HepG2 (cell line): ENCODE results near the gene SLC25A47. TPM values are rescaled to one million over a fixed set of nuclear protein-coding genes. Genes with fewer than 3 reads are reported as not detected.

Experiments used
- ATAC-seq: fragments of 200-7000 bp; cut with Tn5 transposase; 3 replicates; pipeline ENCODE4 v1.9.1; 2020; ENCODE audit warnings: mild to moderate bottlenecking, moderate library complexity
- BruUV-seq: library from RNA; stranded (reverse); fragments of 400-500 nt; replicated peaks from 2 replicates; lab custom pipeline; 2021; lab: Mats Ljungman, UMichigan
- CTCF ChIA-PET: fragments of 300-600 bp; formaldehyde crosslinking; extraction: SDS; loops from one replicate; lab custom pipeline; 2021; ENCODE audit warnings: low total read pairs, inconsistent platforms, low intra/inter-chr PET ratio; lab: Yijun Ruan, JAX
- POLR2A ChIA-PET: fragments of 350-600 bp; sonication (Branson Sonifier 250); formaldehyde crosslinking; loops from one replicate; lab custom pipeline; 2020; ENCODE audit warnings: antibody characterized with exemption, inconsistent platforms; lab: Yijun Ruan, JAX
- DNase-seq: peaks from one replicate; pipeline ENCODE4 v3.0.0-alpha.2; 2015; ENCODE audit warnings: low spot score
- FAIRE-seq: peaks from 3 replicates; lab custom pipeline; 2011; peaks lifted over from hg19 to GRCh38; lab: Jason Lieb, UNC
- H2AFZ ChIP-seq: one replicate; pipeline ENCODE4 v1.6.1; 2011; ENCODE audit warnings: low read length, inconsistent platforms
- H3K27ac ChIP-seq: fragments of 300-600 bp; 3 replicates; pipeline ENCODE4 v1.8.0; 2011; ENCODE audit warnings: mixed run types, mild to moderate bottlenecking, mixed read lengths, low read length, inconsistent platforms; ENCODE audit not compliant: insufficient read depth; ENCODE audit errors: extremely low read length
- H3K27me3 ChIP-seq, 2 experiments: fragments of 200-600 bp in 1 of 2; 2 replicates in 1 of 2; 3 replicates in 1 of 2; pipeline versions ENCODE4 v1.6.0 to v1.8.0; 2011; ENCODE audit warnings: low read length in 2 of 2, mild to moderate bottlenecking in 2 of 2, moderate library complexity in 2 of 2, inconsistent platforms in 1 of 2; ENCODE audit not compliant: insufficient read depth in 2 of 2, control insufficient read depth in 1 of 2
- H3K36me3 ChIP-seq, 2 experiments: fragments of 200-600 bp in 1 of 2; replicated peaks in 1 of 2; 2 replicates in 1 of 2; 3 replicates in 1 of 2; pipeline versions ENCODE4 v1.5.1 to v1.8.0; 2011; ENCODE audit warnings: low read length in 2 of 2, inconsistent platforms in 1 of 2; ENCODE audit not compliant: insufficient read depth in 2 of 2, control insufficient read depth in 1 of 2
- H3K4me1 ChIP-seq: 2 replicates; pipeline ENCODE4 v1.5.1; 2012; ENCODE audit warnings: low read length, inconsistent platforms; ENCODE audit not compliant: insufficient read depth
- H3K4me2 ChIP-seq: 2 replicates; pipeline ENCODE4 v1.6.0; 2011; ENCODE audit warnings: low read depth, low read length, inconsistent platforms
- H3K4me3 ChIP-seq, 3 experiments: fragments of 200-600 bp in 1 of 3; sonication (generic), shearing (Covaris generic) in 1 of 3; replicated peaks in 1 of 3; 2 replicates each; pipeline ENCODE4 v1.5.1; 2011 to 2016; ENCODE audit warnings: low read length in 3 of 3, inconsistent platforms in 2 of 3, low read depth in 2 of 3, mild to moderate bottlenecking in 2 of 3, control low read depth in 1 of 3, mixed read lengths in 1 of 3; ENCODE audit not compliant: insufficient read depth in 1 of 3
- H3K79me2 ChIP-seq: one replicate; pipeline ENCODE4 v1.6.1; 2011; ENCODE audit warnings: low read length, inconsistent platforms; ENCODE audit not compliant: insufficient read depth
- H3K9ac ChIP-seq: 2 replicates; pipeline ENCODE4 v1.6.0; 2011; ENCODE audit warnings: mild to moderate bottlenecking, low read depth, low read length, inconsistent platforms; ENCODE audit not compliant: insufficient read depth
- H3K9me3 ChIP-seq: 2 replicates; pipeline ENCODE4 v1.5.1; 2012; ENCODE audit warnings: mild to moderate bottlenecking, low read length
- H4K20me1 ChIP-seq: 2 replicates; pipeline ENCODE4 v1.6.0; 2011; ENCODE audit warnings: inconsistent platforms, mild to moderate bottlenecking, low read length, moderate library complexity; ENCODE audit not compliant: insufficient read depth
- ARID4A ChIP-seq: sonication (generic); formaldehyde crosslinking; IDR thresholded peaks from 2 replicates; pipeline ENCODE4 v1.5.0; 2020; ENCODE audit warnings: mild to moderate bottlenecking, missing genetic modification reagents, borderline replicate concordance
- KAT2B ChIP-seq: fragments of 150-350 bp; IDR thresholded peaks from 2 replicates; pipeline ENCODE4 v1.6.1; 2014; ENCODE audit warnings: low read depth, low read length, borderline replicate concordance
- NKX3-1 ChIP-seq: sonication (generic); formaldehyde crosslinking; IDR thresholded peaks from 2 replicates; pipeline ENCODE4 v1.5.0; 2020; ENCODE audit warnings: missing genetic modification reagents
- TBP ChIP-seq: sonication (generic); formaldehyde crosslinking; IDR thresholded peaks from 2 replicates; pipeline ENCODE4 v1.5.0; 2020; ENCODE audit warnings: missing genetic modification reagents
- ZBTB7B ChIP-seq: sonication (generic); formaldehyde crosslinking; IDR thresholded peaks from 2 replicates; pipeline ENCODE4 v1.4.0; 2020; ENCODE audit warnings: missing genetic modification reagents
- ZNF550 ChIP-seq: sonication (generic); formaldehyde crosslinking; IDR thresholded peaks from 2 replicates; pipeline ENCODE4 v1.4.0; 2020; ENCODE audit warnings: mild to moderate bottlenecking, missing genetic modification reagents, borderline replicate concordance
- ZNF558 ChIP-seq: sonication (generic); formaldehyde crosslinking; IDR thresholded peaks from 2 replicates; pipeline ENCODE4 v1.9.0; 2022; ENCODE audit warnings: mild to moderate bottlenecking, missing genetic modification reagents, borderline replicate concordance
- ZNF761 ChIP-seq: sonication (generic); formaldehyde crosslinking; conservative IDR thresholded peaks from 2 replicates; pipeline ENCODE4 v1.4.0; 2020; ENCODE audit warnings: mild to moderate bottlenecking, missing genetic modification reagents
- ZNF768 ChIP-seq: sonication (generic); formaldehyde crosslinking; IDR thresholded peaks from 2 replicates; pipeline ENCODE4 v1.4.0; 2020; ENCODE audit warnings: missing genetic modification reagents
- WGBS: methylation state at CpG from one replicate; pipeline ENCODE4 v1.1.6; 2017; ENCODE audit warnings: low lambda C conversion rate; 5-methylcytosine and 5-hydroxymethylcytosine counted together
- in situ Hi-C: cut with HindIII; loops from 2 replicates; pipeline ENCODE4 v1.10.0; 2017; ENCODE audit warnings: low pct_unique_long_range_greater_than_20kb; ENCODE audit not compliant: extremely low pct_ligation_motif_present
- intact Hi-C: fragments of 100-400 bp; cut with micrococcal nuclease; formaldehyde crosslinking; loops from one replicate; pipeline ENCODE4 v1.10.0; 2022; ENCODE audit not compliant: unreplicated experiment
- polyA plus RNA-seq, 8 experiments: library from polyadenylated mRNA; depleted of rRNA in 3 of 8; stranded (reverse) in 7 of 8; unstranded in 1 of 8; fragments of >200 nt; fragmentation: Illumina TruSeq in 4 of 8; extraction: Trizol in 4 of 8; gene quantifications; 2 replicates each; pipeline versions ENCODE4 v1.2.1 to v1.2.3, GENCODE V29; 2011 to 2016; ENCODE audit warnings: low read depth in 4 of 8, missing spikeins in 1 of 8, mixed read lengths in 1 of 8; ENCODE audit not compliant: insufficient read depth in 1 of 8
- total RNA-seq, 5 experiments: library from RNA; depleted of rRNA; stranded (reverse); fragments of >200 nt; fragmentation: Illumina TruSeq; extraction: Trizol; gene quantifications; 2 replicates each; pipeline ENCODE4 v1.2.3, GENCODE V29; 2016; ENCODE audit warnings: low read depth in 1 of 5

SLC25A47 gene
- total and polyA plus RNA-seq, 2 of the 13 experiments (the other 11 are each of a cell fraction or from before 2014, with no cell fraction given) = 1.0 to 1.7 TPM

GRCh38 chr14:100334904-100335303 lies 11.8 kb downstream of the SLC25A47 start:
- no peaks in the 10 kb centered on the region for H3K79me2 ChIP-seq
- CTCF ChIA-PET = no interaction called here
- no peak for TF ChIP-seq KAT2B
- TF ChIP-seq ZNF558 (CRISPR knock-in tag) = no peak
- no peak for TF ChIP-seq ZNF761
- TF ChIP-seq ZNF768 = no peak
- TF ChIP-seq ZBTB7B (CRISPR knock-in tag) = no peak
- TF ChIP-seq NKX3-1 (CRISPR knock-in tag) = no peak
- TF ChIP-seq ARID4A (CRISPR knock-in tag) = no peak
- no peak for TF ChIP-seq ZNF550 (CRISPR knock-in tag)
- no peak for TF ChIP-seq TBP (CRISPR knock-in tag)

More at GRCh38 chr14:100334904-100335303, 11.8 kb downstream of the SLC25A47 start:
- H3K4me1 ChIP-seq = peaks cover 6% of the 10 kb centered on the region; the same call in 1 of the 2 replicates
- POLR2A ChIA-PET = no interaction called here
- H3K4me2 ChIP-seq = no peak overlapping the region
- DNase-seq (no peak), FAIRE-seq (no peak), ATAC-seq (no peak)
- in situ Hi-C loops = no loop called here
- intact Hi-C loops = no loop called here
- no peaks in the 10 kb centered on the region for H3K27me3 ChIP-seq
- H3K9ac ChIP-seq = no peak overlapping the region
- peaks cover 10 to 27% of the 10 kb centered on the region in 2 experiments; a peak in 4 of 5 replicates for H3K36me3 ChIP-seq
- H2AFZ ChIP-seq = no peak overlapping the region
- H3K9me3 ChIP-seq = no peaks in the 10 kb centered on the region
- BruUV-seq = no TSS peak
- WGBS = 100% methylated on average over 8 of the region's 12 CpGs
- H4K20me1 ChIP-seq = no peaks in the 10 kb centered on the region
- no peak overlapping the region for H3K27ac ChIP-seq
- no peak overlapping the region for H3K4me3 ChIP-seq
